ENCODE results near the gene FRMD1.

The FRMD1 gene

GRCh38 chr6:168075216-168075615 lies 3.8 kb downstream of the FRMD1 start:
- DNase-seq, result no peak

GRCh38 chr6:168073937-168074730 lies 4.9 kb downstream of the FRMD1 start:
- no peak for DNase-seq

- no peak for DNase-seq
Observed at GRCh38 chr6:168072730-168073129, 6.3 kb downstream of the FRMD1 start.

GRCh38 chr6:168072261-168072660 lies 6.8 kb downstream of the FRMD1 start:
- no peak for DNase-seq

GRCh38 chr6:168071620-168072019 lies 7.4 kb downstream of the FRMD1 start:
- peak; percentile 27 for DNase-seq

- DNase-seq, result no peak
Observed at GRCh38 chr6:168070804-168071203, 8.2 kb downstream of the FRMD1 start.

GRCh38 chr6:168067081-168067759 lies 11.8 kb downstream of the FRMD1 start:
- DNase-seq, result no peak

GRCh38 chr6:168064226-168064807 lies 14.7 kb downstream of the FRMD1 start:
- no peak for DNase-seq

- DNase-seq, result no peak
Observed at GRCh38 chr6:168063431-168063830, 15.6 kb downstream of the FRMD1 start.

GRCh38 chr6:168062346-168063289 lies 16.4 kb downstream of the FRMD1 start:
- DNase-seq, result no peak

GRCh38 chr6:168061269-168062210 lies 17.5 kb downstream of the FRMD1 start:
- DNase-seq, result no peak

- DNase-seq, result no peak
Observed at GRCh38 chr6:168060521-168060931, 18.5 kb downstream of the FRMD1 start.

- DNase-seq, result peak; percentile 26
Observed at GRCh38 chr6:168058691-168059551, 20.1 kb downstream of the FRMD1 start.

GRCh38 chr6:168057836-168058235 lies 21.2 kb downstream of the FRMD1 start:
- DNase-seq, result no peak

- DNase-seq, result no peak
Observed at GRCh38 chr6:168056892-168057527, 22.0 kb downstream of the FRMD1 start.

- DNase-seq, result peak; percentile 12
Observed at GRCh38 chr6:168055696-168056489, 23.1 kb downstream of the FRMD1 start.

- no peak for DNase-seq
Observed at GRCh38 chr6:168054765-168055560, 24.0 kb downstream of the FRMD1 start.

GRCh38 chr6:168053957-168054471 lies 25.0 kb downstream of the FRMD1 start:
- DNase-seq, result no peak

Measured in NCI-H82 (cell line).